Erythroblast (primary cell): Measurements from ENCODE around the gene HGS.

Experiments used
- DNase-seq, 2 experiments: peaks; one replicate each; lab custom pipeline; 2025; lab: John Stamatoyannopoulos, UW
- GATA1 ChIP-seq: IDR thresholded peaks from 2 replicates; pipeline ENCODE4 v1.6.1; 2011; ENCODE audit warnings: low read depth, mild to moderate bottlenecking, control low read depth, low read length, moderate library complexity
- POLR2A ChIP-seq: IDR thresholded peaks from 2 replicates; pipeline ENCODE4 v1.6.1; 2011; ENCODE audit warnings: mild to moderate bottlenecking, low read length

The HGS gene

GRCh38 chr17:81710514-81711308 lies 26.9 kb downstream of the HGS start:
- TF ChIP-seq POLR2A = peak; percentile 34
- no peak for TF ChIP-seq GATA1
- DNase-seq = no peak

- peak; percentile 88 to 92 for DNase-seq
- TF ChIP-seq GATA1 = no peak
- no peak for TF ChIP-seq POLR2A
Observed at GRCh38 chr17:81711814-81712467, 28.1 kb downstream of the HGS start, which contains the start of gene SLC25A10. Gene SLC25A10 (plus strand): TSS chr17:81712284. CDS start chr17:81712427, 143 bp downstream.

- TF ChIP-seq GATA1 (no peak), POLR2A (no peak)
- peak; percentile 65 to 71 for DNase-seq
Observed at GRCh38 chr17:81712468-81713003, 28.7 kb downstream of the HGS start.

GRCh38 chr17:81713004-81713555 lies 29.3 kb downstream of the HGS start:
- TF ChIP-seq POLR2A (no peak), GATA1 (no peak)
- peak in 1 of 2 experiments; percentile 36 for DNase-seq

- peak; percentile 29 to 54 for DNase-seq
- TF ChIP-seq POLR2A = no peak
- TF ChIP-seq GATA1 = no peak
Observed at GRCh38 chr17:81713556-81714411, 30.0 kb downstream of the HGS start.

GRCh38 chr17:81714412-81715106 lies 30.7 kb downstream of the HGS start:
- TF ChIP-seq POLR2A (no peak), GATA1 (no peak)
- no peak for DNase-seq

- TF ChIP-seq GATA1 (no peak), POLR2A (no peak)
Observed at GRCh38 chr17:81715107-81715871, 31.5 kb downstream of the HGS start.

GRCh38 chr17:81715872-81716673 lies 32.3 kb downstream of the HGS start:
- TF ChIP-seq GATA1 = no peak
- TF ChIP-seq POLR2A = no peak
- no peak for DNase-seq

More at GRCh38 chr17:81715107-81715871, 31.5 kb downstream of the HGS start:
- DNase-seq = no peak

GRCh38 chr17:81716674-81716996 lies 32.8 kb downstream of the HGS start:
- TF ChIP-seq POLR2A (no peak), GATA1 (no peak)
- no peak for DNase-seq

- no peak for DNase-seq
- TF ChIP-seq GATA1 = no peak
- no peak for TF ChIP-seq POLR2A
Observed at GRCh38 chr17:81717049-81717765, 33.4 kb downstream of the HGS start.

GRCh38 chr17:81717766-81718089 lies 33.9 kb downstream of the HGS start:
- no peak for DNase-seq
- no peak for TF ChIP-seq POLR2A
- no peak for TF ChIP-seq GATA1
